Measurements from ENCODE around the gene NDUFV2.
"Not testable (repeated sequence)": the region's sequence is repeated elsewhere in the genome, so short reads cannot be mapped to it uniquely, and the experiment has no call there.

NDUFV2 gene

GRCh38 chr18:9157806-9158205 is 55.3 kb downstream of the NDUFV2 start:
- no peak for DNase-seq

GRCh38 chr18:9160014-9160413 is 57.5 kb downstream of the NDUFV2 start:
- DNase-seq, result no peak

GRCh38 chr18:9162663-9163062 is 60.2 kb downstream of the NDUFV2 start:
- DNase-seq, result not testable (repeated sequence)

GRCh38 chr18:9164149-9164548 is 61.6 kb downstream of the NDUFV2 start:
- not testable (repeated sequence) for DNase-seq

- DNase-seq, result not testable (repeated sequence)
Measured at GRCh38 chr18:9165883-9166282, 63.4 kb downstream of the NDUFV2 start.

- not testable (repeated sequence) for DNase-seq
Measured at GRCh38 chr18:9169515-9169914, 67.0 kb downstream of the NDUFV2 start.

- DNase-seq, result not testable (repeated sequence)
Measured at GRCh38 chr18:9171919-9172318, 69.4 kb downstream of the NDUFV2 start.

- no peak for DNase-seq
Measured at GRCh38 chr18:9172506-9173127, 70.1 kb downstream of the NDUFV2 start.

- DNase-seq, result no peak
Measured at GRCh38 chr18:9173770-9174233, 71.3 kb downstream of the NDUFV2 start.

- no peak for DNase-seq
Measured at GRCh38 chr18:9174302-9174701, 71.8 kb downstream of the NDUFV2 start.

- DNase-seq, result no peak
Measured at GRCh38 chr18:9175115-9175514, 72.6 kb downstream of the NDUFV2 start.

- peak; percentile 55 for DNase-seq
Measured at GRCh38 chr18:9177031-9177430, 74.5 kb downstream of the NDUFV2 start.

GRCh38 chr18:9177466-9177865 is 75.0 kb downstream of the NDUFV2 start:
- DNase-seq, result no peak

- DNase-seq, result no peak
Measured at GRCh38 chr18:9178557-9178956, 76.1 kb downstream of the NDUFV2 start.

- no peak for DNase-seq
Measured at GRCh38 chr18:9181275-9181674, 78.8 kb downstream of the NDUFV2 start.

GRCh38 chr18:9182852-9183399 is 80.4 kb downstream of the NDUFV2 start:
- no peak for DNase-seq

Data from DMS79 (cell line).